HCT116 (cell line): Measurements from ENCODE around the gene UFD1. TPM values are rescaled to one million over a fixed set of nuclear protein-coding genes. Genes with fewer than 3 reads are reported as not detected.

ENCODE experiments used
- ATAC-seq: fragments of 200-7000 bp; cut with Tn5 transposase; 2 replicates; pipeline ENCODE4 v1.9.1; 2020; ENCODE audit warnings: mild to moderate bottlenecking, moderate library complexity
- BruUV-seq: library from RNA; stranded (reverse); fragments of 400-500 nt; replicated peaks from 2 replicates; lab custom pipeline; 2021; lab: Mats Ljungman, UMichigan
- CTCF ChIA-PET: fragments of 300-600 bp; sonication (Branson Sonifier 250); formaldehyde crosslinking; loops from one replicate; lab custom pipeline; 2021; ENCODE audit warnings: antibody characterized with exemption; lab: Charles Lee
- POLR2A ChIA-PET: fragments of 300-600, 350-600 bp; sonication (Branson Sonifier 250); formaldehyde crosslinking; loops from one replicate; lab custom pipeline; 2021; ENCODE audit warnings: antibody characterized with exemption; lab: Charles Lee
- RAD21 ChIA-PET, 2 experiments: fragments of 300-600 bp; sonication (Branson Sonifier 250); formaldehyde crosslinking; loops; one replicate each; lab custom pipeline; 2023; ENCODE audit warnings: low total read pairs in 2 of 2; ENCODE audit not compliant: uncharacterized antibody in 2 of 2, unreplicated experiment in 2 of 2, low non-redundant PET in 1 of 2; lab: Charles Lee
- DNase-seq: peaks from one replicate; pipeline ENCODE4 v3.0.0-alpha.2; 2010; ENCODE audit warnings: low read depth, low spot score
- H2AFZ ChIP-seq: fragments of 200-600 bp; shearing (Covaris generic), sonication (generic); 2 replicates; pipeline ENCODE4 v1.6.1; 2017; ENCODE audit warnings: low read depth, mixed run types, mixed read lengths, antibody characterized with exemption, low read length; ENCODE audit not compliant: poor library complexity, severe bottlenecking
- H3K27ac ChIP-seq: 2 replicates; pipeline ENCODE4 v1.5.1; 2012; ENCODE audit warnings: low read depth, low read length
- H3K27me3 ChIP-seq: fragments of 200-600 bp; sonication (generic); 2 replicates; pipeline ENCODE4 v1.6.1; 2016; ENCODE audit warnings: mixed run types, low read length, mixed read lengths; ENCODE audit not compliant: insufficient read depth
- H3K36me3 ChIP-seq, 2 experiments: fragments of 200-500 bp in 1 of 2; fragments of 200-600 bp in 1 of 2; sonication (Bioruptor generic) in 1 of 2; sonication (generic) in 1 of 2; 2 replicates each; pipeline versions ENCODE4 v1.5.1 to v1.6.1; 2014 to 2016; ENCODE audit warnings: low read length in 2 of 2, inconsistent platforms in 1 of 2, mixed read lengths in 1 of 2, mixed run types in 1 of 2; ENCODE audit not compliant: insufficient read depth in 2 of 2, control insufficient read depth in 1 of 2
- H3K4me1 ChIP-seq, 2 experiments: fragments of 200-600 bp in 1 of 2; sonication (generic) in 1 of 2; 2 replicates each; pipeline versions ENCODE4 v1.5.1 to v1.6.1; 2012 to 2017; ENCODE audit warnings: low read length in 2 of 2, inconsistent platforms in 1 of 2, mild to moderate bottlenecking in 1 of 2, mixed read lengths in 1 of 2, mixed run types in 1 of 2, moderate library complexity in 1 of 2; ENCODE audit not compliant: insufficient read depth in 2 of 2, control insufficient read depth in 1 of 2
- H3K4me2 ChIP-seq: fragments of 200-600 bp; sonication (generic); 2 replicates; pipeline ENCODE4 v1.6.1; 2017; ENCODE audit warnings: mixed run types, low read length, mixed read lengths
- H3K4me3 ChIP-seq, 2 experiments: fragments of 200-600 bp in 1 of 2; sonication (generic) in 1 of 2; replicated peaks in 1 of 2; 2 replicates each; pipeline ENCODE4 v1.5.1; 2011 to 2016; ENCODE audit warnings: low read length in 2 of 2, control low read depth in 1 of 2, low read depth in 1 of 2, mild to moderate bottlenecking in 1 of 2, mixed read lengths in 1 of 2, mixed run types in 1 of 2
- H3K79me2 ChIP-seq: fragments of 200-600 bp; sonication (generic); 2 replicates; pipeline ENCODE4 v1.6.1; 2017; ENCODE audit warnings: mild to moderate bottlenecking, mixed run types, low read length, moderate library complexity, mixed read lengths; ENCODE audit not compliant: insufficient read depth
- H3K9ac ChIP-seq: fragments of 200-600 bp; sonication (generic); 2 replicates; pipeline ENCODE4 v1.6.1; 2016; ENCODE audit warnings: low read length, mixed read lengths
- H3K9me2 ChIP-seq: fragments of 200-600 bp; sonication (generic), shearing (Covaris generic); 2 replicates; pipeline ENCODE4 v1.6.1; 2017; ENCODE audit warnings: mixed run types, mild to moderate bottlenecking, moderate library complexity; ENCODE audit not compliant: insufficient read depth
- H3K9me3 ChIP-seq, 2 experiments: fragments of 200-500 bp in 1 of 2; fragments of 200-600 bp in 1 of 2; sonication (Bioruptor generic) in 1 of 2; sonication (generic) in 1 of 2; 2 replicates each; pipeline ENCODE4 v1.6.1; 2014 to 2017; ENCODE audit warnings: low read length in 2 of 2, mixed read lengths in 2 of 2, inconsistent platforms in 1 of 2, low read depth in 1 of 2, mild to moderate bottlenecking in 1 of 2, mixed run types in 1 of 2, moderate library complexity in 1 of 2; ENCODE audit not compliant: control insufficient read depth in 1 of 2, insufficient read depth in 1 of 2
- H4K20me1 ChIP-seq: fragments of 200-600 bp; sonication (generic), shearing (Covaris generic); 2 replicates; pipeline ENCODE4 v1.6.1; 2017; ENCODE audit warnings: mixed run types, mild to moderate bottlenecking, moderate library complexity; ENCODE audit not compliant: insufficient read depth
- CBX3 ChIP-seq: IDR thresholded peaks from 2 replicates; pipeline ENCODE4 v1.6.1; 2012; ENCODE audit warnings: low read depth
- EGR1 ChIP-seq: IDR thresholded peaks from 2 replicates; pipeline ENCODE4 v1.6.1; 2012; ENCODE audit warnings: low read depth
- ELF1 ChIP-seq: IDR thresholded peaks from 2 replicates; pipeline ENCODE4 v1.6.1; 2012; ENCODE audit warnings: low read depth, borderline replicate concordance
- EZH2 ChIP-seq: fragments of 200-600 bp; sonication (generic); IDR thresholded peaks from 2 replicates; pipeline ENCODE4 v1.6.1; 2017; ENCODE audit warnings: antibody characterized with exemption, mixed run types
- EZH2phosphoT487 ChIP-seq: fragments of 200-600 bp; IDR thresholded peaks from 2 replicates; pipeline ENCODE4 v1.6.1; 2018; ENCODE audit warnings: antibody characterized with exemption, borderline replicate concordance
- FOSL1 ChIP-seq: IDR thresholded peaks from 2 replicates; pipeline ENCODE4 v1.6.1; 2012; ENCODE audit warnings: low read depth
- JUND ChIP-seq: IDR thresholded peaks from 2 replicates; pipeline ENCODE4 v1.6.1; 2012
- POLR2A ChIP-seq: IDR thresholded peaks from 2 replicates; pipeline ENCODE4 v1.7.0; 2011; ENCODE audit warnings: borderline replicate concordance; ENCODE audit not compliant: insufficient read depth, insufficient read length; ENCODE audit errors: extremely low read depth
- YY1 ChIP-seq: IDR thresholded peaks from 2 replicates; pipeline ENCODE4 v1.6.1; 2011; ENCODE audit warnings: low read length, low read depth, moderate library complexity, mild to moderate bottlenecking; ENCODE audit not compliant: insufficient replicate concordance; ENCODE audit errors: extremely low read depth
- ZNF274 ChIP-seq: fragments of 200-500 bp; sonication (Bioruptor generic); IDR thresholded peaks from 2 replicates; pipeline ENCODE4 v1.6.1; 2014; ENCODE audit warnings: mild to moderate bottlenecking, low read depth, low read length, inconsistent platforms
- intact Hi-C: fragments of 100-400 bp; cut with micrococcal nuclease; formaldehyde crosslinking; loops from 2 replicates; pipeline ENCODE4 v1.10.0; 2022
- total RNA-seq: library from RNA; stranded (reverse); gene quantifications from one replicate; pipeline ENCODE4 v1.2.1, GENCODE V29; 2021; ENCODE audit not compliant: unreplicated experiment
- TF ChIP-seq, protein P1 (sequence below): IDR thresholded peaks from 2 replicates; pipeline ENCODE4 v1.6.1; 2012
- TF ChIP-seq, protein P2 (sequence below), 3 experiments: fragments of 200-600 bp in 1 of 3; sonication (generic) in 1 of 3; IDR thresholded peaks in 2 of 3; conservative IDR thresholded peaks in 1 of 3; 2 replicates each; pipeline ENCODE4 v1.5.1; 2012 to 2017; ENCODE audit warnings: low read depth in 2 of 3, low read length in 2 of 3, antibody characterized with exemption in 1 of 3, borderline replicate concordance in 1 of 3, control low read depth in 1 of 3, mild to moderate bottlenecking in 1 of 3, mixed read lengths in 1 of 3, mixed run types in 1 of 3, moderate library complexity in 1 of 3; ENCODE audit not compliant: insufficient read depth in 1 of 3
- TF ChIP-seq, protein P3 (sequence below): IDR thresholded peaks from 2 replicates; pipeline ENCODE4 v1.6.1; 2012; ENCODE audit warnings: low read depth

The UFD1 gene
- total RNA-seq, 1 experiment from 2014 or later, result 97.5 TPM

DNA sequence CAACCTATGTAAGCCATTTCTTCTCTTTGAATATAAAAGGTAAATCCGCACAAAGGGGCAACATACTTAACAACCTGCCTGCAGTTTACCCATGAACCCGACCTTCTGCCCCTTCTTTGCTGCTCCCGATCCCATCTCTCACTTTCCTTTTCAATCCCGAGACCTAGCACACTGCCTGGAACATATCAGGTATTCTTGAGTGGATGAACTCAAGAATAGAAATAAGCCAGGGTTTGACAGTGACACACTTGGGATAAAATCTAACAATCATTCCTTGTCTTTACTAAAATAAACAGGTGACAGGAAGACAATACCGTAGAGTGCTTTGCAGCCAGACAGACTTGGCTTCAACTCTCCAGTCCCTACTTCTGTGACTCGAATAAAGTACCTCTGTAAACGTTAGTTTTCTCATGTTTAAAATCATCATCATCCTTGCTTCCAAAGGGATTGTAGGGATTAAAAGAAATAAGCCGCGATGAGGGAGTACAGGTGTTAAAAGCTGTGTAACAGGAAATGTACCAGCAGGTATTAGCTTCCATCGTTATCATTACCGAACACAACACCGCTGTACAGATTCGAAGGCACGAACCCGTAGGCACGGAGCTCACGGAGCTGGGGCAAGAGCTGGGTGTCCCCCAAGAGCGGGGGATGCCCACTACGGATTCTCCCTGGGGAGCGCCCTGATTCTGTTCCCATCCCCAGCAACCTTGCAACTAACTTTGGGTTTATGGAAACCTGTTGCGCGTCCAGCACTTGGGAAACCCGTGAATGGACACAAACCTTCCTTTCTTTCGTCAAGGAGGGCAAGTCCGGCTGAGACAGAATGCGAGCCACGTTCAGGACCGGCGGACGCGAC is 720 bp downstream of the UFD1 start:
- Histone ChIP-seq H3K27me3 (no peaks in the 10 kb centered on the region), H3K4me1 (peaks cover 14 to 23% of the 10 kb centered on the region in 2 experiments; a peak in 3 of 4 replicates), H2AFZ (no peak overlapping the region), H3K27ac (peak overlapping the region; percentile 86), H3K9me2 (no peaks in the 10 kb centered on the region), H3K4me3 (peak overlapping the region; percentile 80 to 91), H3K36me3 (peaks cover 4 to 30% of the 10 kb centered on the region in 2 experiments; a peak in 3 of 4 replicates), H3K9me3 (no peaks in the 10 kb centered on the region), H3K79me2 (peaks cover 84% of the 10 kb centered on the region), H4K20me1 (peaks cover 9% of the 10 kb centered on the region; the same call in 1 of the 2 replicates), H3K9ac (peak overlapping the region; percentile 93), H3K4me2 (peak overlapping the region; percentile 81)
- ChIA-PET RAD21 (no interaction called here), CTCF (interaction anchor here (1.8 kb wide), 1 partner anchor 299 kb away, joined by 8 read pairs; the partner anchor contains the start of gene SLC25A1), POLR2A (interaction anchor here (0.8 to 1.2 kb wide), 2 partner anchors 16 to 31 kb away, joined by 3 to 5 read pairs; no protein-coding TSS in a partner anchor)
- DNase-seq (no peak), ATAC-seq (no peak)
- BruUV-seq, result TSS peak; percentile 51
- TF ChIP-seq, protein P1, sequence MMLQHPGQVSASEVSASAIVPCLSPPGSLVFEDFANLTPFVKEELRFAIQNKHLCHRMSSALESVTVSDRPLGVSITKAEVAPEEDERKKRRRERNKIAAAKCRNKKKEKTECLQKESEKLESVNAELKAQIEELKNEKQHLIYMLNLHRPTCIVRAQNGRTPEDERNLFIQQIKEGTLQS, result no peak
- TF ChIP-seq EZH2, result no peak
- TF ChIP-seq, protein P2, sequence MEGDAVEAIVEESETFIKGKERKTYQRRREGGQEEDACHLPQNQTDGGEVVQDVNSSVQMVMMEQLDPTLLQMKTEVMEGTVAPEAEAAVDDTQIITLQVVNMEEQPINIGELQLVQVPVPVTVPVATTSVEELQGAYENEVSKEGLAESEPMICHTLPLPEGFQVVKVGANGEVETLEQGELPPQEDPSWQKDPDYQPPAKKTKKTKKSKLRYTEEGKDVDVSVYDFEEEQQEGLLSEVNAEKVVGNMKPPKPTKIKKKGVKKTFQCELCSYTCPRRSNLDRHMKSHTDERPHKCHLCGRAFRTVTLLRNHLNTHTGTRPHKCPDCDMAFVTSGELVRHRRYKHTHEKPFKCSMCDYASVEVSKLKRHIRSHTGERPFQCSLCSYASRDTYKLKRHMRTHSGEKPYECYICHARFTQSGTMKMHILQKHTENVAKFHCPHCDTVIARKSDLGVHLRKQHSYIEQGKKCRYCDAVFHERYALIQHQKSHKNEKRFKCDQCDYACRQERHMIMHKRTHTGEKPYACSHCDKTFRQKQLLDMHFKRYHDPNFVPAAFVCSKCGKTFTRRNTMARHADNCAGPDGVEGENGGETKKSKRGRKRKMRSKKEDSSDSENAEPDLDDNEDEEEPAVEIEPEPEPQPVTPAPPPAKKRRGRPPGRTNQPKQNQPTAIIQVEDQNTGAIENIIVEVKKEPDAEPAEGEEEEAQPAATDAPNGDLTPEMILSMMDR (IDR thresholded peaks at IDR 0.05 in 2 of 3, conservative IDR thresholded peaks at IDR 0.05 in 1 of 3; ENCODE audit: borderline replicate concordance in 1 of 3, insufficient read depth in 1 of 3, low read depth in 2 of 3, low read length in 2 of 3), result no peak
- no peak for TF ChIP-seq FOSL1
- TF ChIP-seq EGR1, result no peak
- TF ChIP-seq JUND, result no peak
- no peak for TF ChIP-seq EZH2phosphoT487
- TF ChIP-seq POLR2A, result no peak
- TF ChIP-seq ELF1, result no peak
- TF ChIP-seq, protein P3, sequence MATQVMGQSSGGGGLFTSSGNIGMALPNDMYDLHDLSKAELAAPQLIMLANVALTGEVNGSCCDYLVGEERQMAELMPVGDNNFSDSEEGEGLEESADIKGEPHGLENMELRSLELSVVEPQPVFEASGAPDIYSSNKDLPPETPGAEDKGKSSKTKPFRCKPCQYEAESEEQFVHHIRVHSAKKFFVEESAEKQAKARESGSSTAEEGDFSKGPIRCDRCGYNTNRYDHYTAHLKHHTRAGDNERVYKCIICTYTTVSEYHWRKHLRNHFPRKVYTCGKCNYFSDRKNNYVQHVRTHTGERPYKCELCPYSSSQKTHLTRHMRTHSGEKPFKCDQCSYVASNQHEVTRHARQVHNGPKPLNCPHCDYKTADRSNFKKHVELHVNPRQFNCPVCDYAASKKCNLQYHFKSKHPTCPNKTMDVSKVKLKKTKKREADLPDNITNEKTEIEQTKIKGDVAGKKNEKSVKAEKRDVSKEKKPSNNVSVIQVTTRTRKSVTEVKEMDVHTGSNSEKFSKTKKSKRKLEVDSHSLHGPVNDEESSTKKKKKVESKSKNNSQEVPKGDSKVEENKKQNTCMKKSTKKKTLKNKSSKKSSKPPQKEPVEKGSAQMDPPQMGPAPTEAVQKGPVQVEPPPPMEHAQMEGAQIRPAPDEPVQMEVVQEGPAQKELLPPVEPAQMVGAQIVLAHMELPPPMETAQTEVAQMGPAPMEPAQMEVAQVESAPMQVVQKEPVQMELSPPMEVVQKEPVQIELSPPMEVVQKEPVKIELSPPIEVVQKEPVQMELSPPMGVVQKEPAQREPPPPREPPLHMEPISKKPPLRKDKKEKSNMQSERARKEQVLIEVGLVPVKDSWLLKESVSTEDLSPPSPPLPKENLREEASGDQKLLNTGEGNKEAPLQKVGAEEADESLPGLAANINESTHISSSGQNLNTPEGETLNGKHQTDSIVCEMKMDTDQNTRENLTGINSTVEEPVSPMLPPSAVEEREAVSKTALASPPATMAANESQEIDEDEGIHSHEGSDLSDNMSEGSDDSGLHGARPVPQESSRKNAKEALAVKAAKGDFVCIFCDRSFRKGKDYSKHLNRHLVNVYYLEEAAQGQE, result no peak
- no peak for TF ChIP-seq ZNF274
- no peak for TF ChIP-seq YY1
- TF ChIP-seq CBX3, result no peak
- intact Hi-C loops, result loop anchor here (5.0 to 10.0 kb wide), 4 partner anchors 154 to 356 kb away; partner anchors contain the start of genes DGCR2 and ESS2
